A204.1 (cell line): ENCODE measurements around the gene AZU1.
"Not testable (repeated sequence)": the region's sequence is repeated elsewhere in the genome, so short reads cannot be mapped to it uniquely, and the experiment has no call there.

Experiments
- FAIRE-seq: peaks from 2 replicates; lab custom pipeline; 2012; peaks lifted over from hg19 to GRCh38; lab: Jason Lieb, UNC

The AZU1 gene

GRCh38 chr19:873561-874041, 46.0 kb downstream of the AZU1 start:
- FAIRE-seq: no peak

GRCh38 chr19:875265-875879, 47.7 kb downstream of the AZU1 start:
- no peak for FAIRE-seq

GRCh38 chr19:876089-876488, 48.5 kb downstream of the AZU1 start:
- FAIRE-seq: no peak

GRCh38 chr19:876780-877314, 49.2 kb downstream of the AZU1 start:
- no peak for FAIRE-seq

- not testable (repeated sequence) for FAIRE-seq
These were observed 50.5 kb downstream of the AZU1 start for GRCh38 chr19:877992-878660.

- not testable (repeated sequence) for FAIRE-seq
These were observed 51.3 kb downstream of the AZU1 start for GRCh38 chr19:878751-879561.

- FAIRE-seq: no peak
These were observed 52.2 kb downstream of the AZU1 start for GRCh38 chr19:879711-880438.
